Duodenal mucosa (tissue), 2 donors: ENCODE data around the gene TSEN2.
"Not testable (repeated sequence)": the region's sequence is repeated elsewhere in the genome, so short reads cannot be mapped to it uniquely, and the experiment has no call there.

ENCODE experiments used
- H3K27ac ChIP-seq: one replicate; pipeline ENCODE4 v1.7.0; 2013; ENCODE audit warnings: low read depth, low read length
- H3K27me3 ChIP-seq, 2 donors: one replicate each; pipeline ENCODE4 v1.7.0; 2013; ENCODE audit warnings: low read length in 2 of 2, control low read depth in 1 of 2; ENCODE audit not compliant: insufficient read depth in 2 of 2, control insufficient read depth in 1 of 2
- H3K36me3 ChIP-seq, 2 donors: one replicate each; pipeline ENCODE4 v1.7.0; 2013; ENCODE audit warnings: low read length in 2 of 2, control low read depth in 1 of 2; ENCODE audit not compliant: insufficient read depth in 2 of 2, control insufficient read depth in 1 of 2
- H3K4me1 ChIP-seq, 2 donors: one replicate each; pipeline ENCODE4 v1.7.0; 2013; ENCODE audit warnings: low read length in 2 of 2, control low read depth in 1 of 2; ENCODE audit not compliant: insufficient read depth in 2 of 2, control insufficient read depth in 1 of 2
- H3K4me3 ChIP-seq, 2 donors: one replicate each; pipeline ENCODE4 v1.7.0; 2013; ENCODE audit warnings: low read length in 2 of 2, low read depth in 1 of 2
- H3K9ac ChIP-seq, 2 donors: one replicate each; pipeline ENCODE4 v1.7.0; 2013; ENCODE audit warnings: low read length in 2 of 2, low read depth in 1 of 2
- H3K9me3 ChIP-seq, 2 donors: one replicate each; pipeline ENCODE4 v1.7.0; 2013; ENCODE audit warnings: low read length in 2 of 2, control low read depth in 1 of 2; ENCODE audit not compliant: control insufficient read depth in 1 of 2

TSEN2 gene

GRCh38 chr3:12452361-12453330 lies 31.6 kb upstream of the TSEN2 start:
- H3K27ac ChIP-seq: no peak overlapping the region
- no peaks in the 10 kb centered on the region for H3K27me3 ChIP-seq
- no peaks in the 10 kb centered on the region for H3K4me1 ChIP-seq
- no peak overlapping the region for H3K4me3 ChIP-seq
- H3K9me3 ChIP-seq: no peaks in the 10 kb centered on the region
- no peak overlapping the region for H3K9ac ChIP-seq
- no peaks in the 10 kb centered on the region for H3K36me3 ChIP-seq

- Histone ChIP-seq H3K9ac (no peak overlapping the region), H3K36me3 (no peaks in the 10 kb centered on the region), H3K9me3 (no peaks in the 10 kb centered on the region), H3K27me3 (no peaks in the 10 kb centered on the region), H3K4me3 (no peak overlapping the region), H3K4me1 (no peaks in the 10 kb centered on the region), H3K27ac (no peak overlapping the region)
Measured at GRCh38 chr3:12454076-12454815, 30.0 kb upstream of the TSEN2 start.

DNA sequence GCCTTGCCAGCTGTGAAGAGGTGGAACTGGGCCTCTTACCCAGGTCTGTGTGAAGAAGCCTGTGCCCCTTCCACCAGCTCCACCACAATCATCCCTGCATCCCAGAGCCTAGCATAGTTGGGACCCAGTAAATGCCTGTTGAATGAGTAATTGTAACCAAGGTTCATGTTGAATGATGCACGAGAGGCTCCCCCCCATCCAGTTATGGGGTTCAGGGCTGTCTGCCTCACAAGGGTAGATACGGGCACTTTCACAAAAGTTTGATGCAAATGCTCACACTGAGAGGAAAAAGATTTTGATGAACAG lies 29.5 kb upstream of the TSEN2 start:
- Histone ChIP-seq H3K27ac (no peak overlapping the region), H3K4me3 (no peak overlapping the region), H3K36me3 (no peaks in the 10 kb centered on the region), H3K9ac (no peak overlapping the region), H3K27me3 (no peaks in the 10 kb centered on the region), H3K9me3 (no peaks in the 10 kb centered on the region), H3K4me1 (no peaks in the 10 kb centered on the region)

DNA sequence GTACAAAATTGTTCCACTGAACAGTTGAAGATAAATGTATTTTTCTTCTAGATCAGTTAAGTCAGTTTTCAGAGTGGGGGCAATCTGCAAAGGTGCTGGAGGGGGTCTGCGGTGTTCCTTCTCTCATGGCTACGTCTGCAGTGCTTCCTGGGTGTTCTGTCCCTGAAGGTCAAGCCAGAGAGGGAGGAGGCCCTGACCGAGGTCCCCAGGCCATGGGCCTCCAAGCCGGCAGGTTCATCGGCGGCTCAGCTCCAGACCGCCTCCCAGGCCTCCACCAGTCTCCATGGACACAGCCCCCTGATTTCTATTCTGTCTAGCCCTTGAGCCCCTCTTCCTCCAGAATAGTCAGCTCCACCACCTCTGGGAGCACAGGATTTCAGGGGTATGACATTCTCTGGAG lies 28.5 kb upstream of the TSEN2 start:
- no peaks in the 10 kb centered on the region for H3K27me3 ChIP-seq
- H3K4me3 ChIP-seq: no peak overlapping the region
- H3K36me3 ChIP-seq: no peaks in the 10 kb centered on the region
- H3K9ac ChIP-seq: no peak overlapping the region
- no peaks in the 10 kb centered on the region for H3K9me3 ChIP-seq
- no peak overlapping the region for H3K27ac ChIP-seq
- H3K4me1 ChIP-seq: peaks cover 0 to 6% of the 10 kb centered on the region in 2 donors

- Histone ChIP-seq H3K27ac (no peak overlapping the region), H3K36me3 (no peaks in the 10 kb centered on the region), H3K9me3 (no peaks in the 10 kb centered on the region), H3K4me1 (peaks cover 0 to 6% of the 10 kb centered on the region in 2 donors), H3K9ac (no peak overlapping the region), H3K27me3 (no peaks in the 10 kb centered on the region), H3K4me3 (no peak overlapping the region)
Measured at GRCh38 chr3:12456441-12456840, 27.8 kb upstream of the TSEN2 start.

DNA sequence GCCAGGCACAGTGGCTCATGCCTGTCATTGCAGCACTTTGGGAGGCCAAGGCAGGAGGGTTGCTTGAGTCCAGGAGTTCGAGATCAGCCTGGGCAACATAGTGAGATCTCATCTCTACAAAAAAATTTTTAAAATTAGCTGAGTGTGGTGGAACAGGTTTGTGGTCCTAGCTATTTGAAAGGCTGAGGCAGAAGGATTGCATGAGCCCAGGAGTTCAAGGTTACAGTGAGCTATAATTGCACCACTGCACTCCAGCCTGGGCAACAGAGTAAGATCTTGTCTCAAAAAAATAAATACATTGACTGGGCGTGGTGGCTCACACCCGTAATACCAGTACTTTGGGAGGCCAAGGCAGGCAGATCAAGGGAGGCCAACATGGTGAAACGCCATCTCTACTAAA lies 26.9 kb upstream of the TSEN2 start:
- H3K9ac ChIP-seq, H3K36me3 ChIP-seq, H3K4me3 ChIP-seq, H3K27me3 ChIP-seq, H3K27ac ChIP-seq, H3K9me3 ChIP-seq: not testable (repeated sequence)
- peaks cover 0 to 11% of the 10 kb centered on the region in 2 donors for H3K4me1 ChIP-seq

- Histone ChIP-seq H3K36me3 (no peaks in the 10 kb centered on the region), H3K27ac (no peak overlapping the region), H3K9ac (no peak overlapping the region), H3K27me3 (no peaks in the 10 kb centered on the region), H3K4me3 (no peak overlapping the region), H3K9me3 (no peaks in the 10 kb centered on the region), H3K4me1 (peaks cover 0 to 20% of the 10 kb centered on the region in 2 donors)
Measured at GRCh38 chr3:12458901-12459300, 25.4 kb upstream of the TSEN2 start.

DNA sequence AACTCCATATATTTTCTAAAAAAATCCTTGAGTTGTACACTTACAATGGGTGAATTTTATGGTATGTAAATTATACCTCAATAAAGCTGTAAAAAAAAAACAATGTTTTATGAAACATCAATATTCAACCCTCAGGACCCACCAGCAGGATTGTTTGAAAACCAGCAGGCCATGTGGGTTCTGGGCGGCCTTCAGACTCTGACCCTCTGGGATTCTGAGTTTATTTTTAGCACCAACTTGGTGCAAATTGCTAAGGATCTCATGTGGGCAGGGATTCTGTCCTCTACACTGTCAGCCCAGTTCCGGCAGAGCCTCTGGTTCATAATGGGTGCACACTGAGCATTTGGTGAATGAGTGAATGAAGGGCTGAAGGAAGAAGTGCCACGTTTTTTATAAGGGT lies 24.2 kb upstream of the TSEN2 start:
- Histone ChIP-seq H3K27me3 (no peaks in the 10 kb centered on the region), H3K4me1 (peaks cover 0 to 21% of the 10 kb centered on the region in 2 donors), H3K9ac (no peak overlapping the region), H3K36me3 (no peaks in the 10 kb centered on the region), H3K4me3 (no peak overlapping the region), H3K9me3 (no peaks in the 10 kb centered on the region), H3K27ac (no peak overlapping the region)

DNA sequence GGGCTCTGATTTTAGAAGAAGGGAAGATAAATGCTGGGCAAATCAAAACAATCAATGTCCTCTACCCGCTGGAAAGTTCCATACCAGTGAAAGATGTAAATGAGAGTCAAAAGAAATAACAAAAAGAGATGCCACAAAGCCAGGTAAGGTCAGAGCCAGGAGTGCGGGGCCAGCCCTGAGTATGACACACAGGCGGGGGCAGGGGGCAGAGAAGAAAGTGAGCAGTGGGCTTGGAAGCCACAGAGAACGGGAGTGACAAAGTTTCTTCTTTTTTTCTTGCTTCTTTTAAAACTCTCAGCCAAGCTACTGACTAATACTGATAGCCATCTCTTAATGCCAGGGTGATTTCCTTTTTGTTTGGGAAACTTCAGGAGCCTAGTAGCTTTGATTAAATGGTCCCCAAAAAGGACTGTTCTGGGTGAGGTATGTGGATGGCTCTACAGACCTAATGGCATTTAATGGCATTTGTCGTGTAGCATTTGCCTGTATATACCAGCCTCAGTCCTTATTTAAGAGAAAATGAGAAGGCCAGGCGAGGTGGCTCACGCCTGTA lies 23.1 kb upstream of the TSEN2 start:
- peaks cover 0 to 21% of the 10 kb centered on the region in 2 donors for H3K4me1 ChIP-seq
- no peak overlapping the region for H3K27ac ChIP-seq
- H3K9me3 ChIP-seq: no peaks in the 10 kb centered on the region
- H3K36me3 ChIP-seq: no peaks in the 10 kb centered on the region
- H3K27me3 ChIP-seq: no peaks in the 10 kb centered on the region
- no peak overlapping the region for H3K4me3 ChIP-seq
- no peak overlapping the region for H3K9ac ChIP-seq
